Measurements from ENCODE around the gene CAPN13.

- TF ChIP-seq CTCF (IDR thresholded peaks at IDR 0.05; ENCODE audit: extremely low read depth in 1 of 2, insufficient read depth in 1 of 2, low read depth in 1 of 2, low read length in 2 of 2) (no peak), JUN (IDR thresholded peaks at IDR 0.05; ENCODE audit: borderline replicate concordance, insufficient read depth, insufficient read length, low read depth) (no peak), MAX (IDR thresholded peaks at IDR 0.05; ENCODE audit: insufficient read depth, insufficient read length) (no peak)
Observed at GRCh38 chr2:30766666-30767065, 40.6 kb downstream of the CAPN13 start.

Data from endothelial cell of umbilical vein (primary cell).